Kidney tubule cell (primary cell): ENCODE data around the gene GIMAP5.
A peak's percentile ranks its signal among the peaks of the same experiment; 100 is the strongest.

ENCODE experiments used
- DNase-seq: peaks from one replicate; pipeline ENCODE4 v3.0.0-alpha.2; 2018; ENCODE audit warnings: low spot score

Gene GIMAP5

DNA sequence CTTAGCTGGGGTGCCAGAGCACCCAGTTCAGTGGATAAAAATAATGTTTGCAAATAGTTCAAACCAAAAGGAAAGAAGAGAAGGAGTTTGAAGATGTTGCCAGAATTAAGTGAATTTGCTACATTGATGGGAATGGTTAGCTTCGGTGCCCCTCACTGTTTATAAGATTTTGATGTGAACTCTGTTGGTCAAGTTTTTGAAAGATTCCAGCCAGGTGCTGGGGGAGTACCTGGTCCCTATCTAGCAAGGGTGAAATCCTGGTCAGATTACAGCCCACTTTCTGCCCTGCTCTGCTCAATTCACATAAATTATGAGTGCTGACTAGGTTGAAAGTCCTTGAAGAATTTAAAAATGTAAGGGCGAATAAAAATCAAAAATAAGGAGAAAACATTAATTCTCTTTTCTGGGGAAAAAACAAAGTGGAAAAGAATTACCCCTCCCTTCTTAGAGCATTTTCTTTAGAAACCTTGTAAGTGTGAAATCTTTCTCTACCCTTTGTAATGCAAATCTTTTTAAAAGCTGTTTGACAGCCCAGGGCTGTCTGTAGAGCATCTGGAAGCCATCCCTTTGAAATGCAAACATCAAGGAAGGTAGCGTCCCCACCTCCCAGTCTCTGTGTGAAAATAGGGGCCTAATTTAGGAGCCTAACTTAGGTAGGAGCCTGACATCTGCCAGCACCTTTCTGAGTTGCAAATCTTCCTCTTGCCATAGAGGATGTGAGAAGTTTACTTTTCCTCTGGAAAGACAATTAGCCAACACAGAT lies 1.4 kb upstream of the GIMAP5 start:
- DNase-seq = no peak

DNA sequence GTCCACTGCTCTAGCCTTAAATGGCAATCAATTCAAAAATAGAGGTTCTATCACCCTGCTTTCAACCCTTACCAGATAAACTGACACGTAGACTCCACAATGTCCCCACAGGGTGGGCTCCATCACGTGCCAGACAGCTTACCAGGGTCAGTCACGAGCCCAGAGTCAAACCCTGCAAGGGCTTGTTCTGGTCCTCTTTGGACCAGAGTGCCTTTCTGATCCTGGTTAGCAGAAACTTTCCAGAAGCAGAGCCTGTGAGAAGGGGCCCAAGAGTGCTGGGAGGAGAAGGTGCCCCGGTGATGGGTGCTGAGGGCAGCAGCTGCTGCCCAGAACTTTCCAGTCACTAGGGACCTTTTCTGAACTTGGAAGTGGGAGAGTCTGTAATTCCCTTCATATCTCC lies 354 bp upstream of the GIMAP5 start:
- DNase-seq = no peak

DNA sequence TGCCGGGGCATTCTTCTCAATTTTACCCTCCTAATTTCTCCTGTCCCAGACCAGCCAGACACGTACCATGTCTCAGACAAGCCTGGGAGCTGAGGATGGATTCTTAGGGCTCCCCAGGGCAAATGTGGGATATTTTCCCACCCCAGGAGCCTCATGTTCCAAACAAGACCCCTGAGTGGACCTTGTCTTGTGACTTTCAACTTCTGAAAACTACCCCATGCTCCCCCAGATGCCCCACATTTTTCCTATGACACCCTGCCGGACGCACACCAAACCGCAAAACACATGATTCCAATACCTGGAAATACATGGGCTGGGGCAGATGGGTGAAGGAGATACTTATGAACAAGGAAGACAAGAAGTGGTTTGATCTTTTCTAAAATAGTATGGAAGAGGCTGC lies 874 bp downstream of the GIMAP5 start:
- DNase-seq = no peak

DNA sequence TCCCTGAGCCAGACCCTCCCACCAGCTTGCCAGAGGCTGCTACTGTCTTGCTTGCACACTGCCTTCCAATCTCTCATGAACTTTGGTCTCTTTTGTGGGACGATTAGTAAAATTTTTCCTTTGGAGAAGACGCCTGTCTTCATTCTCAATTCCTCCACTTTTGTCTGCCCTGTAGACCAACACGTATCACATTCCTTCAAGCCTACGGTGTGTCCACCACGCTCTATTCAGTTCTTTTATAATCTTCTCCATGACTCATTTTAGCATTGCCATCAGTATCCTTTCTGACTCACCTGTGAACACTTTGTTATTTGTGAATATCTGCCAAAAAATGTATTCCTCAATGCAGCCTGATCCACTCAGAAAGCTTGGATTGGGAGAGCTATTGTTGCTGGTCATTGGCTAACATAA lies 1.4 kb downstream of the GIMAP5 start:
- peak; percentile 73 for DNase-seq

DNA sequence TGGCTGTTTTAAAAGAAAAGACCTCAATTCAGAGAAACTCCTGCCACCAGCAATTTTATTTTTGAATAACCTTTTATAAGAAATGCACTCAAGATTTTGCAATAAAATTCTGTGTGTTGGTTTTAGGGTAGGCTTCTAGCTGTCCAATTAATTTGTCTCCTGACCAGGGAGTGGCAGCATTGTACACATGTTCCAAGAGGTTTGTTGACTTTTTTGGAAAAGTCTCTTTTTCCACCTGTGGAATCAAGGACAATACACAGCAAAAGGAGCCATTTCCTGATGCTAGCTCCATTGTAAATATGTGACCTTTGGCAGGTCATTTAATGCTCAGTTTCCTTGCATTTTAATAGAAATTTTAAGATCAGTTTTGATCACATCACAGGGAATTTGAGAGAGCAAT lies 1.8 kb downstream of the GIMAP5 start:
- no peak for DNase-seq

DNA sequence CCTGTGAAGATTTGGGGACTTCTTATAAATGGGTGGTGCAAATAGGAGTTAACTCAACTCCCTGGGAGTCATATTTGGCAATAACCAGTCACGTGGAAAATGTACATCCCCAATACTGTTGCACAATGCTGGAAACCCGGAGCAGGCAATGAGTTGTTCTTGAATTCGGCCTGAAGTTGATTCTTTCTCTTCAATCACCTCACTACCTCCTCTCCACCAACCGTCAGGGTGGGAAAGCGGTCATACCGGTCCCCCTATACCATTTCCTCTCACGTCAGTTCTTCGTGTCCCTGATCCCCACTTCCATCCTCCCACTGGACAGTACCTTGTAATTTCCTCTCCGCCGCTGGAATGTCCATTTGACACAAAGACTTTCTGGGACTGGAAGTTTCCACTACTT lies 2.8 kb downstream of the GIMAP5 start:
- no peak for DNase-seq

DNA sequence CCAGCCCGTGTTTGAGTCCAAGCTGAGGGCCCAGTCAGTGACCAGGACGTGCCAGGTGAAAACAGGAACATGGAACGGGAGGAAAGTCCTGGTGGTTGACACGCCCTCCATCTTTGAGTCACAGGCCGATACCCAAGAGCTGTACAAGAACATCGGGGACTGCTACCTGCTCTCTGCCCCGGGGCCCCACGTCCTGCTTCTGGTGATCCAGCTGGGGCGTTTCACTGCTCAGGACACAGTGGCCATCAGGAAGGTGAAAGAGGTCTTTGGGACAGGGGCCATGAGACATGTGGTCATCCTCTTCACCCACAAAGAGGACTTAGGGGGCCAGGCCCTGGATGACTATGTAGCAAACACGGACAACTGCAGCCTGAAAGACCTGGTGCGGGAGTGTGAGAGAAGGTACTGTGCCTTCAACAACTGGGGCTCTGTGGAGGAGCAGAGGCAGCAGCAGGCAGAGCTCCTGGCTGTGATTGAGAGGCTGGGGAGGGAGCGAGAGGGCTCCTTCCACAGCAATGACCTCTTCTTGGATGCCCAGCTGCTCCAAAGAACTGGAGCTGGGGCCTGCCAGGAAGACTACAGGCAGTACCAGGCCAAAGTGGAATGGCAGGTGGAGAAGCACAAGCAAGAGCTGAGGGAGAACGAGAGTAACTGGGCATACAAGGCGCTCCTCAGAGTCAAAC lies 5.2 kb downstream of the GIMAP5 start:
- no peak for DNase-seq

DNA sequence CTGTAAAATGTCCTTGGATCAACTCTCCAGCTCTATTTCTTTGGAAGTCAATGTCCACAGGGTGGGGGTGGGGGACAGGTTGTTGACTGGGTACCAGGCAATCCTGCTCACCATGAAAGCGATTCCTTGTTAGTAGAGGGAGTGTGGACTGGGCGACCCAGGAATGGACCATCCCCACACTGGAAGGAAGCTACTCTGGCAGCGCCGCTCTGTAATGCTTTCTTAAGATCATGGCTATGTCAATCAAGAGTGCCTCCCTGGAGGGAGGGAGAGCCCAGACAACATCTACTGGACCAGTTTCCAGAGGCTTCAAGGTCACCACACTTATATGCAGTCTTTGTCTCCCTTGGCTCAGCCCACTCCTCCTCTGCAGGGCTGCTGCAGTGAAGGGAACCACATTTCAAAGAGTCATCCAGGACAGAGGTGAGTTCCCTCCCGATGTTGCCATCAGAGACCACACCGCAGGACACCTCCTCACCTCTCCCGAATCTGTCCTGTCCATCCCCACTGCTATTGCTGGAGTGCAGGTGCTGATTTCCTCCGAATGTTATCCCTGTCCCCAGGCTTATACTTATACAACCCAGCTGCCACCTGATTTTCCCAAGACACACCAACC lies 6.9 kb downstream of the GIMAP5 start:
- no peak for DNase-seq

DNA sequence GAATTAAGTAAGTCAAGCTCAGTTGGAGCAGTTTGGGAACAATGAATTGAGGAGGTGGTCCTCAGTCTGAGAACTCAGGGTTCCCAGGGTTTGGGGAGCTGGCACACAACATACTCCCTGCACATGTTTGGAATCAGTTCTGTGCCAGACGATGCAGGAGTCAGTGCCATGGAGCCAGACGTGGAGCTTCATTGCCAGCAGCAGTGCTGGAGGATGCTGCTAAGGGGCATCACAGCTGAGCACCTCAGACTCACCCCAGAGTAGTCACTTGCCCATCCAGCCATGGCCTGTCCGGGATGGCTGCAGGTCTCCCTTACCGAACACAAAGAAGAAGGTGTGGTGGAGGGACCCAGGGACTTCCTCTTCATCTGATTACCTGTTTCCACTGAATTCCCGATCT lies 7.9 kb downstream of the GIMAP5 start:
- no peak for DNase-seq

DNA sequence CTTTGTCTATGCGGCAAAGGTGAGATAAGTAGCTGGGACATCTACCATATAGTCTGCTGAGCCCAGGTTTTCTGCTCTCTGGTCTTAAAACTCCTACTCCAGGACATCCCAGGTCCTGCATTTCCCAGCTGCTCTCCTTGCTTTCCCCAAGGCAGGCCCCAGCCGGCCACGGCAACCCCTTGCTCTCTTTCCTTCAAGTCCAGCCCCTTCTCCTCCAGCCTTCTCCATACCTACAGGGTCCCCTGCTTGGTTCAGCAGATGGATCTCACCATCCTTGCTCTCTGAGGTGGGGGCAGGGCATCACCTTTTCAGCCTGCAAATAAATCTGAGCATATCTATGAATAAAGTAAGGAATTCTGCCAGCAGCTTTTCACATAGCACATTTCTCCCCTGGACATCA lies 8.7 kb downstream of the GIMAP5 start:
- DNase-seq = no peak

DNA sequence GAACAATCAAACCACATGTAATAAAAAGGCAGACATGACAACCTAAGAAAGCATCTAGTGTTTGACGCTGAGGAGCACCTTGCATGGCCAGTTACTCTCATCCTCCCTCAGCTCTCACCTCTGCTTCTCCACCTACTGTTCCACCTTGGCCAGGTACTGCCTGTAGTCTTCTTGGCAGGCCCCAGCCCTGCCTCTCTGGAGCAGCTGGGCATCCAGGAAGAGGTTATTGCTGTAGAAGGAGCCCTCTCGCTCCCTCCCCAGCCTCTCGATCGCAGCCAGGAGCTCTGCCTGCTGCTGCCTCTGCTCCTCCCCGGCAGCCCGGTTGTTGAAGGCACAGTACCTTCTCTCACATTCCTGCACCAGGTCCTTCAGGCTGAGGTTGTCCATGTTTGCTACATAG lies 9.7 kb downstream of the GIMAP5 start:
- DNase-seq = no peak

DNA sequence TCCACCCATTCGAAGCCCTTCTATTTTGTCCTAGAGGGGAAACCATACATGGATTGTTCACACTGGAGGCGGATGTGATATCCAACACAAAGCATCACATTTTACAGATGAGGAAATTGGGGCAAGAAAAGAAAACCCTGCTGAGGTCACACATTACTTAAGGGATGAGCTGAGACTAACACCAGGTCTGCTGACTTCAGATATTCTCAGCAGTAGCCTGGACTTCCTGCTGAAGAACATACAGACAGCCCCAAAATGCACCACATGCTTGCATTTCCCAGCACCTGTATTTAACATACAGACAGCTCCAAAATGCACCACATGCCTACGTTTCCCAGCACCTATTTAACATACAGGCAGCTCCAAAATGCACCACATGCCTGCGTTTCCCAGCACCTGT lies 11.2 kb downstream of the GIMAP5 start:
- DNase-seq = no peak

DNA sequence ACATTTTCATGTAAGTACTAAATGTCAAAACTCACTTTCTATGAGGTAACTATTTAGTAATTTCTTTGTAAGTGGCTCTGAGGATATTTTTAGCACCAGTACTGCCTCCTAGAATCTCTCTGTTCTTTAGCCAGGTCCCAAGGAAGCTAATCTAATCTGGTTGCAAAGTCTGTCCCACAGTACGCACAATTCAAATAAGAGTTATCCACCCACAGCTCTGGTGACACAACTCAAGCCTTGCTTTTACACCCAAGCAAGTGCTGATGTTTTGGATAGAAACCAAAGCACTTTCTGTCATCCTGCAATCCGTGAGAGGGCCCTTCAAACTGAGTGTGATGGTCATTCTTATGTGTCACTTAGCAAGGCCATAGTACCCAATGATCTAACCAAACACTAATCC lies 14.5 kb downstream of the GIMAP5 start:
- DNase-seq = no peak

DNA sequence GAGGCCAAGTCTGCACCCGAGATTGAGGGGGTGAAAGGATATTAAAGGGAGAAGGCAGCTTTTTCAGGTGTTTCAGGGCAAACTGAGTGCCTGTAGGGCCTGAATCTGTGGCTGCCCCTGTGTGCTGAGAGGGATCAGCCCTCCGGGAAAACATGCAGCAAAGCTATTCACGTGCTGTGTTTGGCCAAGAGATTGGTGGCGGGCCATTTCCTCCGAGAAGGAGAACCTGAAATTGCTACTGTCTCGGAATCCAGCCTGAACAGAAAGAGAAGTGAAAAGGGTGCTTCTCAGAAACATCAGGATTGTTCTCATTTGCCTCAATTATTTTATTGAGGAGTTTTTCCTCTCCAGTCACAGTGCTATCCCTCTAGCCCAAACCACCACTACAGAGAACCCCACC lies 16.0 kb downstream of the GIMAP5 start:
- DNase-seq = no peak

DNA sequence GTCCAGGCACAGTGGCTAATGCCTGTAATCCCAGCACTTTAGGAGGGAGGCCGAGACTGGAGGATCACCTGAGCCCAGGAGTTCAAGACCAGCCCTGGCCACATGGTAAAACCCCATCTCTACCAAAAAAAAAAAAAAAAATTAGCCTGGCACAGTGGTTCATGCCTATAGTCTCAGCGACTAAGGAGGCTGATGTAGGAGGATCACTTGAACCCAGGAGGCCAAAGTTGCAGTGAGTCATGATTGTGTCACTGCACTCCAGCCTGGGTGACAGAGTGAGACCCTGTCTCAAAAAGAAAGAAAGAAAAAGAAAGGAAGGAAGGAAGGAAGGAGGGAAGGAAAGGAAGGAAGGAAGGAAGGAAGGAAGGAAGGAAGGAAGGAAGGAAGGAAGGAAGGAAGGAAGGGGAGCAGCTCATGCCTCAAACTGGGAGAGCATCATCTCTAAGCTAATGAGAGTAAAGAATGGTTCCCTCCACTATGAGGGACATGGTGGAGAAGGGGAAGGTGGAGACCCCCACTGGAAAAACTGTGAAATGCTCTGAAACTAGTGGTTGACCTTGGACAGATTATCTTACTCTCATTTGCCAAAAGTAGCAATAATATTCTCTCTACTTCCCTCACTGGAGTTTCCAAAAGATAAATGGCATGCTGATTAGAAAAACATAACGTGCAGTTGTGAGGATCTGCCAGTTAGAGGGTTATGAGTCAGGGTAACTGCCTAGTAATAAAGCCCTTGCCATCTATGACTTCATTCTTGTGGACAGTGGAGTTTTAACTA lies 16.8 kb downstream of the GIMAP5 start:
- DNase-seq = peak; percentile 30

DNA sequence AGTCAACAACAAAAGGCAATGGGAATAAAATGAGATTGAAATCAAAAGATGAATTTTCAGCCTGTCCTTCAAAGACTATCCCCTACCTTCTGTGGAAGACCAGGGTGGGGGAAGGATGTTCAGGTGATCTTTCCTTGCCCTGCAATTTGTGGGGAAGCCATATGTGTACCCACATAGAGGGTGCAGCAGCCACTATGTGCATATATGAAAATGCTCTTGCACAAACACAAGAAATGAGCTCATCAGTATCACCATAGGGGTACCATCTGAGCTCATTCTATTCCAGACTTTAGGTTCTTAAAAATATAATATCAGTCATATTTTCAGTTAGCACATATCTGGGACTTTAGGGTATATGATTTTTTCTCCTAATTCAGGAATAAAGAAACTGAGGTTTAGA lies 17.7 kb downstream of the GIMAP5 start:
- DNase-seq = no peak

DNA sequence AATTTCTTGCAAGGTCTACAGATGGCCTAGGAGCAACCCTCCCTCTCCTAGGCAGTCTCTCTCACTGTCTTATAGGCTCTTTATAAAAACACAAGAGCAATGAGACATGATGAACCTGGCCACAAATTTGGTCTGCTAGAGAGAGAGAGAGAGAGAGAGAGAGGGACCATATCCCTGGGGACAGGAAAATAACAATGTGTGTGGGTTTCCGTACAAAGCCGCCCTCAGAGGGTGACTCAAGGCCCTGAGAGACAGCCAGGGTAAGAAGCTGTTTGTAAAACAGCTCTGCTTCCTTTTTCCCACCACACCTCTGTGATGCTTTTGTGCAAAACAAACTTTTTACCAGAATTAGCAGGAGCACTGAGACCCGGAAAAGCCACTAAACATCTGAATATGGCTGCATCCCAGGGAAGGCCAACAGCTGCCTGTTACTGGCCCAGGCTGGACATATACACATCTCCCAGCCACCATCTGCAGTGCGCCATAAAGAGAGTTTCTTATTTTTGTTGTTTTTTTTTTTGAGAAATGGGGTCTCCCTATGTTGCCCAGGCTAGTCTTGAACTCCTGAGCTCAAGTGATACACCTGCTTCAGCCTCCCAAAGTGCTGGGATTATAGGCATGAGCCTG lies 18.4 kb downstream of the GIMAP5 start:
- DNase-seq = no peak

DNA sequence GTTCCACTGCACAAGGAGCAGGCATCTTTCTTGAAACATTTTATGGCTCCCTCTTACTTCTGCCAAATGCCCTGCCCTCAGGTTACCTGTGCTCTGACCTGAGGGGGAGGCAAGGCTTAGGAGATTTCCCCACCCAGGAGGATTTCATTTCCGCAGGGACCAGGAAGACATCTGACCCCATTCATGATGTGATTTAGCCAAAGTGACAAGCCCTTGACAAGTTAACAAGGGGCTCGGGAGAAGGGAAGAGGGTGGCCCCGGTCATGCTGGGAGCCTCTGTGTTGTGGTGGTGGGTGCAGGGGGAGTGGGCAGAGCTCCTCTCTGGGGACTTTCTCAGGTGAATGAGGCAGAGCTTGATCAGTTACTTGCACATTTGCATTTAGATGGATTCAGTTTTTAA lies 18.9 kb downstream of the GIMAP5 start:
- no peak for DNase-seq

DNA sequence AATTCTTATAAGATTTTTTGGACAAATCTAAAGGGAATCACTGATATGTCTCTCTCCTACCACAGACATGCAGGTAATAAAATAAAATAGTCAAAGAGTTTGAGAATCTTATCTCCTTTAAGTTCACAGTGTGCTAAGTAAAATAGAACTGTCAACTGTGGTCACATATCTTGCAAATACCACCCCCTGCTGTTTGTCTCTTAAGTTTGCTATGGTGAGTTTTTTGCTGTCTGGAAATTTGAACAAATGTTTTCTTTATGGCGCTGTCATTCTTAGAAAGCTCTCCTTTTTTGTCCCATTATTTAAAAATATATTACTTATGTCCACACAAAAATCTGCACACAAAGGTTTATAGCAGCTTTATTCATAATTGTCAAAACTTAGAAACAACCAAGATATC lies 19.6 kb downstream of the GIMAP5 start:
- DNase-seq = no peak

DNA sequence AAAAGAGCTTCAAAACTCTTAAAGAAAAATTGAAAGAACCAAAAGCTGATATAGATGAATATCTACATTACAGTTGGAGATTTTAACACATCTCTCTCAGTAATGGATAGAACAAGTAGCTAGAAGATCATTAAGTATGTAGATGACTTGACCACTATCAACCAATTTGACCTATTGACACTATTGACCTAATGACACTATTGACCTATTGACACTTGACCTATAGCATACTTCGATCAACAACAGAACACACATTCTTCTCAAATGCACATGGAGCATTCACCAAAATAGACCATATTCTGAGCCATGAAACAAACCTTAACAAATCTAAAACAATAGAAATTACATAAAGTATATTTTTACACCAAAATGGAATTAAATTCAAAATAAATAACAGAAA lies 22.3 kb downstream of the GIMAP5 start:
- no peak for DNase-seq

DNA sequence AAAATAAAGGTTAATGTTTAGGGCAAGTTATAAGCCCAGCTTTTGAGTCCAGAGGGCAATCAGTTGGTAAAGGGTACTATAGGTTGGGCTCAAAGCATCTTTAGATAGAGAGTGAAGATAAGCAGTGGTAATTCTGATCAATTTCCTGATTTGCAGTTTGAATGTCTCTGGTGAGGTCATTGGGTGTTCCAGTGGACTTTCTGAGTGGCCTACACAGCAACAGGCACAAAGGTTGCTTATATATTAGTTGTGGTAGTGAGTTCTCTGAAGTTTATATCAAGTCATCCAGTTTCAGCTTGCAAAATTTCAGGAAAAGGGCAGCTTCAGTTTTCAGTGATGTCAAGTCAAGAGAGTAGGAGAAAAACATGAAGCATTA lies 29.1 kb downstream of the GIMAP5 start:
- DNase-seq = no peak

DNA sequence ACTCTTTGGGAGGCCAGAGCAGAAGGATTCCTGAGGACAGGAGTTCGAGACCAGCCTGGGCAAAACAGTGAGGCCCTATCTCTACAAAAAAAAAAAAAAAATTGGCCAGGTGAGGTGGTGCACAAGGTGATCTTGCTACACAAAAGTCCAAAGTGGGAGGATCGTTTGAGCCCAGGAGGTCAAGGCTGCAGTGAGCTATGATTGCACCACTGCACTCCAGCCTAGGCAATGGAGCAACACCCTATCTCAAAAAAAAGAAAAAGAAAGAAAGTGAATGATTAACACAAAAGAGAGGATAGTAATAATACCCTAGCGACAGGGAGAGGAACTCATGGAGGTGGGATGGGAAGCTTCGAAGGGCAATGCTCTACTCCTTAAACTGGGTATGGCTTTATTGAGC lies 32.5 kb downstream of the GIMAP5 start:
- DNase-seq = no peak
